Activated T-cell treated with anti-CD3 and anti-CD28 coated beads, Interleukin-2, amount 50 U/mL, for 1 hour (primary cell): Measurements from ENCODE around the gene ATXN1.
A peak's percentile ranks its signal among the peaks of the same experiment; 100 is the strongest.

ENCODE experiments used
- DNase-seq: peaks from one replicate; pipeline ENCODE4 v3.0.0-alpha.2; 2020

Gene ATXN1

DNA sequence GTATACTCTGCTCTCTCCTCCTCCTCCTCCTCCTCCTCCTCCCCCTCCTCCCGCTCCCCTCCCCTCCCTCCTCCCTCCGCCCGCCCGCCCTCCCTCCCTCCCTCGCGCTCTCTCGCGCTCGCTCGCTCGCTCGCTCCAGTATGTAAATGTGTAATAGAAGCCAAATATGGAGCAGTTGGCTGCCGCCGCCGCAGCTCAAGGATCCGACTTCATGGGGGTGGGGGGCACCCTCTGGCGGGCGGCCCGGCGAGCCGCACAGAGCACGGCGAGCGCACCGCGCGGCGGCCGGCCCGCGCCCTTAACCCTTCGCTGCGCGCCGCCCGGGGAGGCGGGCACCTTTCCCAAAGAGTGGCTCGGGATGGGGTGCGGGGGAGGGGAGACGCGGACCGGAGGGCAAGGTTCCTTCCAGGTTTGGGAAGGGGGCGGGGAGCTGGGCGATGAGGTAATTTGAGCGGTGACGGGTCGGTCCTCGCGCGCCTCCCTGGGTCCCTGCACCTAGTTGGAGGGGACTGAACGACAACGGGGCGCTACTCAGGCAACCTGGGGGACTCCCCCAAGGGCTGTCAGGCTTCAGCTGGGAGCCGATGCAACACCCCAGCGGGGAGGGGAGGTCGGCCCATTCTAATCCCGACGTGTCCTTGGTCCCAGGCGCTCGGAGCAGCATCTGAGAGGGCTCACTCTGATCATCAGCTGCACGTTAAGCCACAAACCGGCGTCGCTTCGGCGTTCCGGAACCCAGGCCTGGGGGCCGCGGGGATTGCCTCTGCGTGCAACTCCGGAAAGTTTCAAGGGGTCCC lies 409 bp upstream of the ATXN1 start:
- peak; percentile 86 for DNase-seq

DNA sequence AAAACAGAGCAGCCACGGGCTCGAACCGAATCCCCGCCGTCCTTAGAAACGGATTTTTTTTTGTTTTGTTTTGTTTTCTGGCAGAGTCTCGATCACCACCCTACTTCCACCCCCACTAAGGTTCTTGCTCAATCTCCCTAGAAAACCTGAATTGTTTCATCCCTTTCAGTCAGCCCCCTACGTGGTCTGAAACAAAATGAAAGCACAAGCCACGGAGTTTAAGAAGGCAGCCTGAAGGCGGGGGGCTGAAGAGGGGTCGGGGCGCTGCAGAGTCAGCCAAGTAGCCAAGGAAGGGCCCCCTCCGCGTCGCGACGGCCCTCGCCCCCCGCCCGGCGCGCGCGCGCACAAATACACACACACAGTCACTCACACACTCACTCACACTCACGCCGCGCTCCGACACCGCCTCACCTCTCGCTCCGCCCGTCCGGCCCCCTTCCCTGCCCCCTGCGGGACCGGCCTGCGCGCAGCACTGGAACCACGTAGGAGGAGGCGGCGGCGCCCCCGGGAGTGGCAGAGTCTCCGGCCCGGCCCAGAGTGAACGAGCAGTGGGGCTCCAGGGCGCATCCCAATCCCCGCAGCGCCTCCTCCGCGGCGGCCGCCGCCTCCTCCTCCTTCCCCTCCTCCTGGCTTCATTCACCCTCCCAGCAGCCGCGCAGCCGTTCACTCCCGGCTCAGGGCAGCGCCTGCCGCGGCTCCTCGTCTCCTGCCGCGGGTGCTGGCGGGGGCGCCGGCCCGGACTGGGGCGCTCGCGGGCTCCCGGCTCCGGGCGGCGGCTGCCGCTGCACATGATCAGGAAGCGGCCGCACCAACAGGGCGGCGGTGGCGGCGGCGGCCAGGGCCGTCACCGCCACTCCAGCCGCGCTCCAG lies 1.4 kb downstream of the ATXN1 start:
- peak; percentile 80 for DNase-seq

DNA sequence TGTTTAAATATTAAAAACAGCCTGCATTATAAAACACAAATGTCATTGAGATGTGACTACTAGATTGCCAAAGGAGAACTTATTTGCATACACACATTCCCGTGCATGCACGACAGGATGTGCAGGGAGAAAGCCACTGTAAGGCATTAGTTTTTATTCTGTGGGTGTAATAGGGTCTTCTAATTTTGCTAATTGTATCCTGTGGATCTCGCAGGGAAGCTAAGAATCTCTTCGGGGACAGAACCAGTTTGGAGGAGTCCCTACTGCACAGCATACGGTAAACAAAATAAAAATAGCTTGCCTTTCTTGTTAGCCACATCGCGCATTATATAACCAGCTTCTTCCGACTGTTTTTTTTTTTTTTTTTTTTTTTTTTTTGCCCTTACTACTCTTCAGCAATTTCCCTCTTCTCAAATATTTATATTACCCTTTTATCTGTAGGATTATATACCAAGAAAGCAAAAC lies 2.0 kb downstream of the ATXN1 start:
- no peak for DNase-seq

- no peak for DNase-seq
Observed at GRCh38 chr6:16758163-16758975, 2.9 kb downstream of the ATXN1 start.

DNA sequence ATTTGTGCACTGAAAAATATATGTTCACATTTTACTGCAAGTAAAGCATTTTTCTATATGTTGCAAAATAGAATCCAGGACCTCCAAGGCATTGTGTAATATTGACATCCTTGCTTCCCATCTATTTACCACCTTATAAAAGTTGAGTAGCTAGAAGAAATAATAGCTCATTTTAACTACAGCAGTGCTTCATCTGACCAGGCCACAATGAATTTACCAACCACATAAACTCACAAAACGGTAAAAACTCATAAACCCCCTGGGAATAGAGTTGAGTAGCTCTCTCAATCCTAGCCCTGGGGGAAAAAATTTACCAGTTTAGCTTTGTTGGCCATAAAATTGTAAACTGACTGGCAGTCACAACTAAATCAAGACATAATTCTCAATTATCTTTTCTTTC lies 3.9 kb downstream of the ATXN1 start:
- no peak for DNase-seq

DNA sequence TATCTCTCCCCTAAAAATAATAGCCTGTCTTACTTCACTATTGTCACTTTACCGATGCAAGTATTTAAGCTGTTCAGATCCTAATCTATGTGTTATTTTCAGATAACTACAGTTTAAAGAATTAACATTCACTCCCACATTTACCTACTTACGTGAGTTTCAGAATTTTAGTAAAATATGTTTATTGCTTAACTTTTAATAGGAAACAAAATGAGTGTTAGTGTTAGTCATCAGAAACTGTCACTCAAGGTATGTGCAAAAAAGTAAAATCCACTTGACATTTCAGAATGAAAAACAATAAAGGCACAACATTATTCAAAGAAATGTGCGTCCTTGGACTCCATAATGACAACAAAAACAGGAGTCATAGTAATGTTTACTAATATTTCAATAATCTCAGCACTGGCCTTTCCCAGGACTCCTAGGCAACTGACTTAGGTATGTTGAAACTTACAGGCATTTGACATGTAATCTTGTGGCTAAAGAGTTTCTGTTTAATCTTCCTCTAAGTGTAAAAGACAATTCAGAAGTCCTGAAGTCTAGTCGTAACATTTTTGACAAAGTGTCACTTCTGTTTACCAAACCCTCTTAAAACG lies 4.5 kb downstream of the ATXN1 start:
- no peak for DNase-seq

GRCh38 chr6:16755544-16755943 lies 5.7 kb downstream of the ATXN1 start:
- DNase-seq = no peak

DNA sequence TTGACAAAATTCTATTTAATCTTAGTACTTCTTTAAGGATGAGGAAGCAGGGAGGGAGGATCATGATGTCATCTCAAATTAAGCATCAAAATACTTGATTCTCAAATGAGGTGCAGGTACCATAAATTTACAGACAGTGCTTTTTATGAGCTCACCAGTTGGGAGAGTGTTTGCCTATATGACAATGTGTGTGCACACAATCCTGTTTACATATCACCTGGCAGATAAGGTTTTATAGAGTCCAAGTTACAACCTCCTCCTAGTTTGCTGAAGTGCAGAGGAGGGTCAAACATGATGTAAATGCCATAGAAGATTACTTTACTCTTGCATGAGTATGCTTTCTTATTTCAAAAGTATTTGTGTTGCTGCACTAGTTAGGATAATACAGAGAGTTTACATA lies 6.4 kb downstream of the ATXN1 start:
- DNase-seq = no peak

GRCh38 chr6:16754274-16754673 lies 7.0 kb downstream of the ATXN1 start:
- DNase-seq = no peak

GRCh38 chr6:16753341-16753740 lies 7.9 kb downstream of the ATXN1 start:
- no peak for DNase-seq

- DNase-seq = no peak
Observed at GRCh38 chr6:16752206-16752866, 8.9 kb downstream of the ATXN1 start.

DNA sequence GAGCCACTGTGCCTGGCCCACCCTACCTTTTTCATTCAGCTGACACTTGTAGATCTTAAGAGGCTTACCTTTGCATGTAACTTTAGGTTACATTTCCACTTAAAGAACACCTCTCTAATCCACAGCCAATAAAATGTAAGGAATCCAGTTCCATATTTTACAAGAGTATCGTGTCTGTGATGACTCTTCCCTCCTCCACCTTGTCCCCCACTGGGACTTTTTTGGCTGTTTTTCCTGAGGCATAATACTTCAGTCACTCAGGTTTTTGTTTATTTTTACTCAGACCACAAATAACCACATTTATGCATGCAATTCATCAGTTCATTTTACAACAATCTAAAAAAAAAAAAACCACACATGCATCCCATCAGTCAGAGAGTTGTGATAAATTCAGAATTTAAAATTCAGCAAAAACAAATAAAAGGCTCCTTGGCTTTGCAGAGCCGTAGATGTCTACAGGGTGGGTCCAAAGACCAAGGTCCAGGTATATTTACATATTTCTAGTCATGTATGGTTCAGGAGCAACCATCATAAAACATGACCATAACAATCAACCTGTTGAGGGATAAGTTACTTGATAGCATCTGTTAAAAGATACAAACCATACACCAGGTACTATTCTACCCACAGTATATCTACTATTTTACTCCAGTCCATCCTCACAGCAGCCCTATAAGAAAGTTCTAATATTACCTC lies 9.9 kb downstream of the ATXN1 start:
- DNase-seq = no peak

DNA sequence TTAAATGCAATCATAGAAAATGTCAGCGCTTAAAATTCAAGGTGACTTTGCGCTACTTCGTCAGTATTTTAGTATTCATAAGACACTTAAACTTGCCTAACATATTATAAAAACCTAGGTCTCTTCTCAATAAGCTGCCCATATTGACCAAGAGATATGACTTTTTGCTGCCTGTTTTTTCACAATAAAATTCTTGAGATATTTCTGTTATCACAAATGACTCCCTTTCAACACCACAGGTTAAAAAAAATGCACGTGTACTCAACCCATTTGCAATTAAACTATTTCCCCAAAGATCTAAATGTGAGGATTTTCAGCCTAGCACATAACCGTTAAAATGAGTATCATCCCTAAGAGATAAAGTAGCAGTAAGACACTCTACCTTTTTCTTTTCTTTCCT lies 10.7 kb downstream of the ATXN1 start:
- DNase-seq = no peak

GRCh38 chr6:16749516-16750485 lies 11.5 kb downstream of the ATXN1 start:
- DNase-seq = no peak

- no peak for DNase-seq
Observed at GRCh38 chr6:16748025-16748319, 13.3 kb downstream of the ATXN1 start.

- no peak for DNase-seq
Observed at GRCh38 chr6:16747232-16748024, 13.8 kb downstream of the ATXN1 start.

DNA sequence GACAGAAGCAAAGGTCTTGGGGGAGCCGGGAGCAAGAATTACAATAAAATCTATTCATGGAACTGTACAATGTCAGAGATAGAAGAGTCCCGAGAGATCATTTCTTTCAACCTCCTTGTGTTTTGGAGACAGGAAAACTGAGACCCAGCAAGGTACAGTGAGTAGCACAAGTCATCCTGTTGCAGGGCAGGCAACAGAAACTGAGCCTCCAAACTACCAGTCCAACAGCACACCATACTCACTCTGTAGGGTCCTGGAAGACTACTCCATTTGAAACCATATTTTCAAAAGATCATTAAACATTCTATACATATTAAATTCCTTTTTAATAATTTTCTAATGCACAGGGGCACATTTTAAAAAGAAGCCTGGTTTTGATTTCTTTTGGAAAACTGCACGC lies 14.4 kb downstream of the ATXN1 start:
- no peak for DNase-seq

DNA sequence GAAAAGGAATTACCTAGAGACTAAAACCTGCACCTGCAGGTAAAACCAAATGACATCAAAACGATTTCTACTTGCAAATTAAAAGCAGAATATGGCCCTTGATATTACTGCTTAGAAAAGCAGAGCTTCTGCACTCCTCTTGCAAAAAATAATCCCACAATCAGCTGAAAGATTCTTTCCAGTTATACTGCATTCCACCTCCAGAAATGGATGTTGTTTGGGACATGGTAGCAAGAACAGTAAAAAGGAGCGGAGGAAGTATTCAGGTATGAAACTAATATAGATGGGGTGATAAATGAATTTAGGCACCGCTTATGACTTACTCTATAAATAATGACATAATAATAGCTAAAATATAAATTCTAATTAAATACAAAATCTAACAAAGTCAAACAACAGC lies 14.9 kb downstream of the ATXN1 start:
- no peak for DNase-seq

GRCh38 chr6:16743664-16744210 lies 17.5 kb downstream of the ATXN1 start:
- DNase-seq = no peak
